ENCODE data around the gene PIGK.

DNA sequence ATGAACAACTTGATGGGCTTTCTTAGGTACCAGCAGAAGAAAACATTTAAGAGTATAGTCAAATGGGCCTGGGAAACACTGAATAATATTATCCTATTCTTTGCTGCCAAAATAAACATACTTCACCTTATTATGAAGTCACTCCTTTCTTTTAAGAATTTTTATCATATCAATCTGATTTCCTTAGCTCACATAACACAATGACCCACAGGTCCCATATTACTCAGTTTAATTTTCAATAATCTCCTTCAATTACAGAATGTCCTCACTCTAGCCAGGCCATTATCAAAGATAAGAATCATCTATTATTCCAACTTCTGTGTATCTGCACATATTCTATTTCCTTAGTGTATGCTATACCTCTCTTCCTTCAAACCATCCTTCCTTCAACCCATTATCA lies 63.0 kb downstream of the PIGK start:
- no peak for TF ChIP-seq POLR2A (IDR thresholded peaks at IDR 0.05)
- TF ChIP-seq, protein P1, sequence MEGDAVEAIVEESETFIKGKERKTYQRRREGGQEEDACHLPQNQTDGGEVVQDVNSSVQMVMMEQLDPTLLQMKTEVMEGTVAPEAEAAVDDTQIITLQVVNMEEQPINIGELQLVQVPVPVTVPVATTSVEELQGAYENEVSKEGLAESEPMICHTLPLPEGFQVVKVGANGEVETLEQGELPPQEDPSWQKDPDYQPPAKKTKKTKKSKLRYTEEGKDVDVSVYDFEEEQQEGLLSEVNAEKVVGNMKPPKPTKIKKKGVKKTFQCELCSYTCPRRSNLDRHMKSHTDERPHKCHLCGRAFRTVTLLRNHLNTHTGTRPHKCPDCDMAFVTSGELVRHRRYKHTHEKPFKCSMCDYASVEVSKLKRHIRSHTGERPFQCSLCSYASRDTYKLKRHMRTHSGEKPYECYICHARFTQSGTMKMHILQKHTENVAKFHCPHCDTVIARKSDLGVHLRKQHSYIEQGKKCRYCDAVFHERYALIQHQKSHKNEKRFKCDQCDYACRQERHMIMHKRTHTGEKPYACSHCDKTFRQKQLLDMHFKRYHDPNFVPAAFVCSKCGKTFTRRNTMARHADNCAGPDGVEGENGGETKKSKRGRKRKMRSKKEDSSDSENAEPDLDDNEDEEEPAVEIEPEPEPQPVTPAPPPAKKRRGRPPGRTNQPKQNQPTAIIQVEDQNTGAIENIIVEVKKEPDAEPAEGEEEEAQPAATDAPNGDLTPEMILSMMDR (IDR thresholded peaks at IDR 0.05): no peak
